Stimulated activated CD4-positive, alpha-beta T cell treated with anti-CD3 and anti-CD28 coated beads, Interleukin-15, amount 100 ng/mL, for 1 hour (primary cell): ENCODE data around the gene POU2F3.
"Not testable (repeated sequence)": the region's sequence is repeated elsewhere in the genome, so short reads cannot be mapped to it uniquely, and the experiment has no call there.

ENCODE experiments used
- DNase-seq, 2 donors: peaks; one replicate each; pipeline ENCODE4 v3.0.0-alpha.2; 2020; ENCODE audit warnings: low read depth in 1 of 2, low spot score in 1 of 2

POU2F3 gene

DNA sequence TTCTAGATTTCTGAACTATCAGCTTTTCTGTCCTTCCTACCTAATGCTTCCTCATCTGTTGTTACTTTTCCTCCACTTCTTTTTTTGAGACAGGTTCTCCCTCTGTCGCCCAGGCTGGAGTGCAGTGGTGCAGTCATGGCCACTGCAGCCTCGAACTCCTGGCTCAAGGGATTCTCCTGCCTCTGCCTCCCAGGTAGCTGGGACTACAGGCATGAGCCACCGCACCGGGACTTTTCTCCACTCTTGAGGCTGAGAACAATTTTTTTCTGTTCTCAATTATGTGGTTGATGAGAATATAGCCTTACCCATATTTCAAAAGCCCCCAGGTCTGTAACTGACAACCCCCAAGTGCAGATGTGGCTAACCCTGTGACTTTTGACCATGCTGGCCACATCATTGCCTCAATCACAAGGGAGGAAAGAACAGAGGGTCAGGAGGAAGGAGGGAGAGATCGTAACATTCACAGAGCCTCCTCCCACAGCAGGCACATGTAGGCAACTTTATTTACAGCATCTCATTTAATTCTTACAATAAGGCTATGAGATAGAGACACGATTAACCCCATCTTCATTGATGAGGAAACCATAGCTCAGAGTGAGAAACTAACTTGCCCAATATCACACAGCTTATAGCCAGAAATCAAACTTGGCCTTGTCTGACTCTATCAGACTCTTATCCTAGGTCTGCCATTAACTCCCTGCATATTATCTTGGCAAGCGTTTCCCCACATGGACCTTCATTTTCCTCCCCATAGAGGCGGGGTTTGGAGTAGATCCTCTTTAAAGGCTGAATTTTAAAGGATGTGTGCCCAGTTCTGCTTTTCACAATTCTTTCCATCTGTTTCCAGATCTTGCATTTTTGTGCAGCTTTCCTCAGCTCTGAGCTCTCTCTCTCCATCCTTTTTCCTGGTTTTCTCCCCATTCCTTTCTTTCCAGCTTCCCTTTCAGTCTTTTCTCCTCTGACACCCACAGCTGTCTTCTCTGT, 9.6 kb downstream of the POU2F3 start:
- DNase-seq, result no peak

DNA sequence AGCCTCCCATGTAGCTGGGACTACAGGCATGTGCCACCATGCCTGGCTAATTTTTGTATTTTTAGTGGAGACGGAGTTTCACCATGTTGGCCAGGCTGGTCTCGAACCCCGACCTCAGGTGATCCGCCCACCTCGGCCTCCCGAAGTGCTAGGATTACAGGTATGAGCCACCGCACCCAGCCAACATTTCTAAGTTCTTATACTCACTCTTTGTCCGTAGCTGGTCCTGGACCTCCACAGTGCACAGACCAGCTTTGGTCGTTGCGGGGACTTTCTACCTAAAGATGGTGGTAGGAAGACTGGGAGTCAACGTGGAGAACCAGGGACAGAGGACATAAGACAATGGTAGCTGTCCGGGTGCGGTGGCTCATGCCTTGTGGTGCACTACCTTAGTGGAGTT, 13.4 kb downstream of the POU2F3 start:
- not testable (repeated sequence) for DNase-seq

DNA sequence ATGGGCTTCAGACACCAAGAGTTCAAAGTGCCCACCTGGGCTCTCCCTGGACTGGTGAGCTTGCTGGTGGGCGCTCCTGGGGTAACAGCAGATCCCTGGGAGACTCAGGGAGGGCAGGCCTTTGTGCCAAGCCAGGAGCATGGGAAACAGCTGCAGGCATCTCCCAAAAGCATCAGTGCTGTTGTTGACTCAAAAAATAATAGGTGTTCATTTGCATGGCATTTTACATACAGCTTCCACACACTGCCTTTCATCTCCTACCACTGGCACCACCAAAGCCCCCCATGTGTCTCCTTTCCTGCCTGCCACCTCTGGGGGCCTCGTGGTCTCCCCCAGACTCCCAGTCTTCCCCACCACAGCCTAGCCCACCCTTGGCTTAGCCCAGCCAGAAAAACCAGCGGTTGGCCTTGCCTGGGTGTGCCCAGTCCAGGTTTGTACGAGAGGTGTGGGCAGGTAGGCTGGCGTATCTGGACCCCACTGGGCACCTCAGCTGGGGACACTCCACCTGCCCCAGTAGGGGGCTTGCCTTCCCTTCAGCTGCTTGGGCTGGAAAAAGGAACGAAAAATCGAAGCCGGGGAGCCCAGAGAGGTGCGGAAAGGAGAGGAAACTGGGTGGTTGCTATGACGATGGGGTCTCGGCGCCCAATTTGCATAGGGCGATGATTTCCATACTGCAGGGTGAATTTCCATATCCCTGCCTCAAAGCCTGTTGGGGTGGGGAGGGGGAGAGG, 15.0 kb downstream of the POU2F3 start:
- no peak for DNase-seq

GRCh38 chr11:120255519-120255866, 15.6 kb downstream of the POU2F3 start:
- no peak for DNase-seq

DNA sequence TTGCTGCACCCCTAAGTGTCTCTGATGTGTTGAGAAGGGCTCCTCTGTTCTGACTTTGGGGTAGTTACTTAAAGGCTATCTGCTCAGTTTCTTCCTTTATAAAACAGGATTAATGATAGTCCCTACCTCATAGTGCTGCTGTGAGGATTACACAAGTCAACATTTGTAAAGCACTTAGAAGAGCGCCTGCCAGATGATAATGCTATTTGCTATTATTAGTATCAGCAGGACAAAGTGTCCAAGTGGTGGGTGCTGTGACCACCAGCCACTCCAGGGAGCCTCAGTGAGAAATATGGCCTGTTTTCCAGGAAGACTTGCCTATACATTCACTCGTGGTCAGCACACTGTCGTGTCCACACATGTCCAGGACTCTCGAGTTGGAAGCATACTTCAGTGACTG, 16.2 kb downstream of the POU2F3 start:
- no peak for DNase-seq

- no peak for DNase-seq
These were observed 16.8 kb downstream of the POU2F3 start for GRCh38 chr11:120256779-120257178.

GRCh38 chr11:120257346-120257745, 17.4 kb downstream of the POU2F3 start:
- no peak for DNase-seq

DNA sequence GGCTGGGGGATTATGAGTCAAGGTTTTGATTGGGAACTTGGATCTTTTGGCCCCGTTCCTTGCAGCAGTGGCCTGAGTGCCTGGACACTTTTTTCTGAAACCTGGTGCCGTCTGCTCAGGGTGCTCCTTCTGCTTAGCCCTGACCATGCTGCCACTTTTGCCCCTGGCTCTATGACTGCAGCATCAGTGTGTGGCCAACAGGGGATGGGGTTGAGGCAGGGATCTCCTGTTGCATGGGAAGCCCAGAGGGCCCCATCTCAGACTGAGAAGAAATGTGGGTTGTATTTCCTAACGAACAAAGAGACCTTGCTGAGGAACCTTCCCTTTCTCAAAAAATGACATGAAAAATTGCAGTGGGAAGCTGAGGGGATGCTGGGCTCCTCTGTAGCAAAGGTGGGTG, 18.7 kb downstream of the POU2F3 start:
- no peak for DNase-seq

GRCh38 chr11:120259241-120259640, 19.3 kb downstream of the POU2F3 start:
- no peak for DNase-seq

- no peak for DNase-seq
These were observed 20.1 kb downstream of the POU2F3 start for GRCh38 chr11:120259988-120260565.

- DNase-seq, result no peak
These were observed 20.7 kb downstream of the POU2F3 start for GRCh38 chr11:120260616-120261015.

- DNase-seq, result no peak
These were observed 21.4 kb downstream of the POU2F3 start for GRCh38 chr11:120261321-120261720.

DNA sequence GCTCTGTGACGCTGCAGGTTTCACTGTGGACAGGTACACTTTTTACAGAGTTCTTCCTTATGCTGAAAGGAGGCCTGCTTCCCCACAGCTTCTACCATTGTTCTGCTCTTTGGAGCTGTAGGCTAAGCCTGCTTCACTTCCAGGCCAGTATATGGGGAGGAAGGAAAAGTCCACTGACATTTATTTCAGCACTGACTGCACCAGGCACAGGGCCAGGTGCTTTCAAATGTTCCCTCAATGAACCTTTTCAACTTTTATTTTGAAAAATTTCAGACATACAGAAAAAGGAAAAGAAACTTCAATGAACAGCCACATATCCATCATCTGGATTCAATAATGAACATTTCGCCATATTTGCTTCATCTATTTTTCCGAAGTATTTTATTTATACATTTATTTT, 22.0 kb downstream of the POU2F3 start:
- DNase-seq, result no peak

GRCh38 chr11:120267319-120267718, 27.4 kb downstream of the POU2F3 start:
- DNase-seq, result no peak

DNA sequence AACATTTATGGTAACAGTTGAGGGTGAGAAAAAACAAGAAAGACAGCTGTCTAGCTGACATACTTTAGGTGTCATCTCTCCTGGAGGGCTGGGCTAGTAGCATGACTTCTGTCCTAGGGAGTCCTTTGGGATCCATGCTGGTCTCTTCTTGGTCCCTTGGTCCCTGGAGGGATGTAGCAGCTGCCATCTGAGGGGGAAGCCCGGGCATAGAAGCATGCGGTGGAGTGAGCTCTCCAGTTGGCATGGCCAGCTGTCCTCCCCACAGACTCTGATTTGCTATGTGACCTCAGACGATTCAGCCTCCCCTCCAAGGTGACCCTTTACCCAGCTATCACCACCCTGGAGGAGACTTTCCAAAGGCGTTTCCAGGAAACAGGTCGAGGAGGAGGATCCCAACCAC, 28.7 kb downstream of the POU2F3 start:
- no peak for DNase-seq

- DNase-seq, result no peak
These were observed 30.4 kb downstream of the POU2F3 start for GRCh38 chr11:120270386-120270785.

- no peak for DNase-seq
These were observed 31.7 kb downstream of the POU2F3 start for GRCh38 chr11:120271672-120272071.

DNA sequence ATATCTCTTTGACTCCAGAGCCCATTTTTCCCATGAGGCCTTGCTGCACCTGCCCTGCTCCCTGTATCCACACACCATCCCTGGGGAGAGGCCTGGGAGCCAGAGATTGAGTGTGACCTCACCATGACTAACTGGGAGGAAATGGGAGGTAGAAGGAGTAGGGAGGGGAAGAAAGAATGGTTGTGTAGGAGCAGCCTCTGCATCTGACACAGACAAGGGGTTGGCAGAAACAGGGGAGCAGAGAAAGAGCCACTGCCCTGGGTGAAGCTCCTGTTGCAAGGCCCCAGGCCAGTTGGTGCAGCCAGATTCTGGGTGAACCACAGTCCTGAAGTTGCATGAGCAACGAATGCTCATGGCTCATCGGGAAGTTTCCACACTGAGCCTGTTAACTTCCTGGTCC, 32.4 kb downstream of the POU2F3 start:
- DNase-seq, result no peak

GRCh38 chr11:120273432-120273831, 33.5 kb downstream of the POU2F3 start:
- no peak for DNase-seq

- DNase-seq, result not testable (repeated sequence)
These were observed 34.0 kb downstream of the POU2F3 start for GRCh38 chr11:120273956-120274355.

DNA sequence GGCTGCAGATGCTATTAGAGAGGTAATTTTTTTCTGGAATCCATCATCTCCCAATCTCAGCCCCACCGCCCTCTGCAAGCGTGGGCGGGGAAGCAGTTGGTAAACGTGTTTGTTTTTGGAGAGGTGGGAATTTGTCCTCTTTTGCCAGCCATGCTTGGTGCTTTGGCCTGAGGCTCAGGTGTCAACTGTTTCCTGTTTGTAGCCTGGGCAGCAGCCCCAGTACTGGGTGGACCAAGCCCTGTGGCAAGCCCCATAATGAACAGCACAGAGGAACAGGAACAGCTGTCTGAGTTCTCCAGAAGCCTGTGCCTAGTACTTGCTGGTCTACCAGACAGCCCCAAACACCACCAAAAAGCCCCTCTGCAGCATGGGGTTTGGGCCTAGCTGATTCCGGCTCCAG, 39.6 kb downstream of the POU2F3 start:
- DNase-seq, result no peak

DNA sequence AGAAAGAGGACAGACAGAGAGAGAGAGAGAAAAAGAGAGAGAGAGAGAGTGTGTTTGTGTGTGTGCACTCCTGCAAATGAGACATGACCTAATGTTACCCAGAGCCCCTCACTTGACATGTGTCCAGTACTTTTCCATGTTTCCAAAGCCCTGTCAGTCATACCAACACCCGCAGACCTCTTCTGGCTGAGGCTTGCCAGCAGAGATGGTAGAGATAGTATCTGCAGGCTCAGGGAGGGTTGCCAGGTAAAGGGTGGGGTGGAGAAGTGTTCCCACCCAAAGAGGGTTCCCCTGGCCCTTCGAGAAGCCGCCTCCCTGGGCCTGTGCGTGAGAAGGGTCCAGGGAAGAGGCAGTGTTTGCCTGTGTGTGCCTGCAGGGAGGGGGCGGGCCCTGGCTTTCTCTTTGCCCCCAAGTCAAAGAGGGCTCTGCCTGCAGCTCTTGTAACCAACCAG, 40.7 kb downstream of the POU2F3 start:
- DNase-seq, result no peak
